Upper lobe of right lung (tissue), 1 donor: ENCODE results near the gene TTC6. TPM values are rescaled to one million over a fixed set of nuclear protein-coding genes. Genes with fewer than 3 reads are reported as not detected.

Experiments
- ATAC-seq: fragments of 200-7000 bp; cut with Tn5 transposase; one replicate; pipeline ENCODE4 v1.9.1; 2020; ENCODE audit warnings: mild to moderate bottlenecking, moderate library complexity
- DNase-seq: peaks from one replicate; pipeline ENCODE4 v3.0.0-alpha.2; 2020
- H3K27ac ChIP-seq: fragments of 200-600 bp; one replicate; pipeline ENCODE4 v1.8.0; 2022
- H3K27me3 ChIP-seq: fragments of 200-600 bp; one replicate; pipeline ENCODE4 v1.8.0; 2022; ENCODE audit warnings: mild to moderate bottlenecking
- H3K36me3 ChIP-seq: fragments of 200-600 bp; one replicate; pipeline ENCODE4 v1.8.0; 2022
- H3K4me1 ChIP-seq: fragments of 200-600 bp; one replicate; pipeline ENCODE4 v1.8.0; 2022
- H3K4me3 ChIP-seq: fragments of 200-600 bp; one replicate; pipeline ENCODE4 v1.8.0; 2022; ENCODE audit warnings: mild to moderate bottlenecking
- H3K9me3 ChIP-seq: fragments of 200-600 bp; one replicate; pipeline ENCODE4 v1.8.0; 2022
- intact Hi-C: fragments of 100-400 bp; cut with DNase I; formaldehyde crosslinking; loops from one replicate; pipeline ENCODE4 v1.11.0; 2022
- total RNA-seq: library from RNA; stranded (reverse); fragmentation: NEBNext Ultra II Directional; extraction: Animal tissue kit (Norgen Biotek cat#: 25700); gene quantifications from one replicate; pipeline ENCODE4 v1.2.1, GENCODE V29; 2021
- TF ChIP-seq, protein P1 (sequence below): fragments of 200-600 bp; IDR thresholded peaks from one replicate; pipeline ENCODE4 v1.8.0; 2022; ENCODE audit warnings: antibody characterized with exemption
- donor health status: DM: no; HTN: yes; CAD: no; lungs with severe emphysema.

Gene TTC6
- total RNA-seq, 1 donor from 2014 or later, result 7.9 TPM

DNA sequence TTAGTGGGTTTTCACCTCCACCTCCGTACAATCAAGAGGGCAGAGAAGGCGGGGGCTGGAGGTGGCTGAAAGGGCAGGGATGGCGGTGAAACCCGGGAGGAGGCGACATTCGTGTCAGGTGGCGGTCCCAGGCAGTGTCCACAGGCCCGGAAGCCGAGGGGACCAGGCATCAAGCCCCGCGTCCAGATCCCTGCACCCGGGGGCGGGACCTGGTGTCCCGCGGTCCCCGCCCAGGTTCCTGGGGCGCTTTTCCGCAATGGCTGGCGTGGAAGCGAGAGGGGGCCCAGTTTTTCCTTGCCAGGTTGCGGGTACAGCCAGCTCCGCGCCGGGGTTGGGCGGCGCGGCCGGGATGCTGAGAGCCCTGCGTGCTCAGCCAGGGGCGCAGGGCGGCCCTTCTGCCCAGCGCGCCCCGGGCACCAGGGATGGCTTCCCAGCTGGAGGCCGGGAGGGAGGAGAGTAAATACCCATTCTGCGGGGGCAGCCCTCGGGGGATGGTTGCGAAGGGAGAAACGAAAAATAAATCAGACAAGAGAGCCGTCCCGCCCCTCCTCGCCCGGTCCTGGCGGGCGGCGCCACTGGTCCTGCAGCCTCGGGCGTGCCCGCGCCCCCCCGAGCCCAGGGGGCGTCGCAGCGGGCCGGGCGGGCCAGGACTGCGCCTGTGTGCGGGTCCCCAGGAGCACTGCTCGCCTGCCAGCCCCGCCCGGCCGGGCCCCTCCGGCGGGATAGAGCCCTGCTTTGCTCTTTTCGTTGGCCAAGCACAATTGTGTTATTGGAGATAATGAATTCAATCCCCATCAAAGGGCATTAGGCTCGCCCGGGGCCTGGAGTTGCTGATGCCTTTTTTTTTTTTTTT lies 11.8 kb upstream of the TTC6 start:
- Histone ChIP-seq H3K4me1 (no peaks in the 10 kb centered on the region), H3K9me3 (no peaks in the 10 kb centered on the region), H3K36me3 (no peaks in the 10 kb centered on the region), H3K27me3 (peaks cover 43% of the 10 kb centered on the region), H3K27ac (peak overlapping the region; percentile 78), H3K4me3 (peak overlapping the region; percentile 43)
- TF ChIP-seq, protein P1, sequence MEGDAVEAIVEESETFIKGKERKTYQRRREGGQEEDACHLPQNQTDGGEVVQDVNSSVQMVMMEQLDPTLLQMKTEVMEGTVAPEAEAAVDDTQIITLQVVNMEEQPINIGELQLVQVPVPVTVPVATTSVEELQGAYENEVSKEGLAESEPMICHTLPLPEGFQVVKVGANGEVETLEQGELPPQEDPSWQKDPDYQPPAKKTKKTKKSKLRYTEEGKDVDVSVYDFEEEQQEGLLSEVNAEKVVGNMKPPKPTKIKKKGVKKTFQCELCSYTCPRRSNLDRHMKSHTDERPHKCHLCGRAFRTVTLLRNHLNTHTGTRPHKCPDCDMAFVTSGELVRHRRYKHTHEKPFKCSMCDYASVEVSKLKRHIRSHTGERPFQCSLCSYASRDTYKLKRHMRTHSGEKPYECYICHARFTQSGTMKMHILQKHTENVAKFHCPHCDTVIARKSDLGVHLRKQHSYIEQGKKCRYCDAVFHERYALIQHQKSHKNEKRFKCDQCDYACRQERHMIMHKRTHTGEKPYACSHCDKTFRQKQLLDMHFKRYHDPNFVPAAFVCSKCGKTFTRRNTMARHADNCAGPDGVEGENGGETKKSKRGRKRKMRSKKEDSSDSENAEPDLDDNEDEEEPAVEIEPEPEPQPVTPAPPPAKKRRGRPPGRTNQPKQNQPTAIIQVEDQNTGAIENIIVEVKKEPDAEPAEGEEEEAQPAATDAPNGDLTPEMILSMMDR, result no peak
- intact Hi-C loops, result no loop called here
- DNase-seq, result peak; percentile 83
- ATAC-seq, result peak; percentile 82

DNA sequence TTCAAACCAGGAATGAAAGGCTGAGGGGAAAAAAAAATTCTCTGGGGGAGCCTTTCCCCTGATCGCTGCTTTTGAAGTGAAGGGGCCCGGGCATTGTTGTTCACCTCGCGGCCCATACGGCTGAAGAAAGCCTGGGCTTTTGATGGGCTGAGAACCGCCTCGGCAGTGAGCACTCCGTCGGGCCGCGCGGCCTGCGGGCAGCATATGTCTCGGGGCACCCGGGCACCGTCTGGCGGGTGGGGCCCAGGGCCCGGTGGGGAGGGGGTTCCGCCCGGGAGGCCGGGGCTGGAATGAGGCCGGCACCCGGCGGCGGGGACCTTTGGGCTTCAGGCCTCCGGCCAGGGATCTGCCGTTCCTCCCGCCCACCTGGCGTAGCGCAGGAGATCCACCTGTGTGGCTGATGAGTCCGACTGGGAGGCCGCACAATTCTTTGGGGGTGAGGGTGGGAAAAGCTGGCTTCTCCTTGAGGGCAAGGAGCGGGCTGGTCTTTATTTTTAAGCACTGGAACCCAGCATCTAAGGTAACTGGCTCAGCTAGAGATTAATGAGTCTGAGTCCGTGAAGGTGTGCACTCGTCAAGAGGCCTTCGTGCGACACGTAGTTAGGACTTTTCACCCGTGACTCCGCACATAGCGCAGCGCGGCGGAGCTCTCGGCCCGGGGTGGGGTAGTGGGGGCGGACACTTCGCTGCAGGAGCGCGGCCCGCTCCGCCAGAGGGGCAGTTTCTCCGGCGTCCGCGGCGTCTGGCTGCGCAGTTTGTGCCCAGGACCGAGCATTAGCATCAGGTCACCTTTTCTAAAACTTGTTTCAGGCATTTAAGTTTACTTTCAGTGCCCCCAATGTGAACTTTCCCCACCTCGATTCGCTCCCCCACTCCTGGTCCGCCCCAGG lies 11.0 kb upstream of the TTC6 start:
- H3K36me3 ChIP-seq, result no peaks in the 10 kb centered on the region
- DNase-seq (peak; percentile 69), ATAC-seq (peak; percentile 48)
- peak overlapping the region; percentile 78 for H3K27ac ChIP-seq
- TF ChIP-seq, protein P1, result no peak
- intact Hi-C loops, result no loop called here
- no peaks in the 10 kb centered on the region for H3K4me1 ChIP-seq
- peak overlapping the region; percentile 43 for H3K4me3 ChIP-seq
- peaks cover 52% of the 10 kb centered on the region for H3K27me3 ChIP-seq
- H3K9me3 ChIP-seq, result no peaks in the 10 kb centered on the region

DNA sequence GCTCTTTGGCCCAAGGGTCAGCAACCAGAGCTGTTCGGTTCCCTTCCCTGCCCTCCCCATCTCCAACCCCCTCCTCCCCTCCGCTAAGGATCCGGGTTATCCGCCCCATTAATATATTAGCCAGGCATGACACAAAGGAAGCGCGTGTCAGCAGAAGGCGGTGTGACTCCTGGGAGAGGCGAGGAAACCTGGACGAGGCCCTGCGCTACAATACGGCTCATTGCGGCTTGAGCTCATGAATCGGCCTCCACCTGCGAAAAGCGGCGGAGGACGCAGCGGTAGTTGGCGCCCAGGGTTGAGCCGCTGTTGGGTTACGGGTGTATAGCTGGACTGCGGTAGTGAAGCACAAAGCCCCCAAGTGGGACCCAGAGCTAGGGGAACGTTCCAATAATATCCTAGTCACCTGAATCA lies 10.3 kb upstream of the TTC6 start:
- Histone ChIP-seq H3K36me3 (no peaks in the 10 kb centered on the region), H3K9me3 (no peaks in the 10 kb centered on the region), H3K27ac (peak overlapping the region; percentile 78), H3K27me3 (peaks cover 58% of the 10 kb centered on the region), H3K4me3 (no peak overlapping the region), H3K4me1 (no peaks in the 10 kb centered on the region)
- intact Hi-C loops, result no loop called here
- no peak for DNase-seq
- TF ChIP-seq, protein P1, result no peak
- peak; percentile 3 for ATAC-seq

DNA sequence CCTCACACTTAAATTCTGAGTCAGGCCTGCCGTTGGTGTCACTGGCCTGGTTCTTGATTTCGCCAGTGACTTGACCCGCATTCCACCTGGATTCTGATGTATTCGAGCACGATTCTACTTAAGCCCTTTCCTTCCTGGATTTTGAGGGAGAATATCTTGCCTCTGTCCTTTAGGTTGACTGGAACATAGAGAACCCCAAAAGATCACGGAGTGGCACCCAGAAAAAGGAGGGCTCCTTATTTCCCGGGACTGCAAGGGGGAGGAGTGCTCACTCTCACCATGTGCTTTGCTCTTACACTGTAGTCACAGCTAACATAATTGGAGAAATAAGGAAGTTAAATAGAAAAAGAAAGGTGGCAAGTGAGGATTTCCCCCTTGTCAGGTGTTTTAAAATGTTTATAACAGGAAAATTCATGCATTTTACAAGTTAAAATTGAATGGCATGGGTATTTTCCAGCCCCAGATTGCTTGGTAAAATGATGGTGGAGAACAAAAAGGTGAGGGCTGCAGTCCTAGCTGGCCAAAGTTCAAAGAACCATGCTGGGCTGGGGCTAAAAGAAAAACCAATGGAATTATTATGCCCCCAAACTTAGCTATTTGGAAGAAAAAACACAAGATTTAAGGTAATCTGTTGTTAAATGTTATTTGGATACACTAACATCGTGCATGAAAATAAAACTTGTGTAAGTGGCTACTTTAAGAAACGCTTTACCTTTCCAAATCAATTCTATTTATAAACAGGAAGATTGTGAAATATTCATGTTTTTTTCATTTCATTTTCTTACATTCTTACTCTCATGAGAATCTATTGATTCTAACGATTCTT lies 9.2 kb upstream of the TTC6 start:
- ATAC-seq, result no peak
- Histone ChIP-seq H3K9me3 (no peaks in the 10 kb centered on the region), H3K4me1 (no peaks in the 10 kb centered on the region), H3K27me3 (peaks cover 69% of the 10 kb centered on the region), H3K36me3 (no peaks in the 10 kb centered on the region), H3K4me3 (no peak overlapping the region), H3K27ac (peak overlapping the region; percentile 90)
- DNase-seq, result no peak
- intact Hi-C loops, result no loop called here
- TF ChIP-seq, protein P1, result no peak

DNA sequence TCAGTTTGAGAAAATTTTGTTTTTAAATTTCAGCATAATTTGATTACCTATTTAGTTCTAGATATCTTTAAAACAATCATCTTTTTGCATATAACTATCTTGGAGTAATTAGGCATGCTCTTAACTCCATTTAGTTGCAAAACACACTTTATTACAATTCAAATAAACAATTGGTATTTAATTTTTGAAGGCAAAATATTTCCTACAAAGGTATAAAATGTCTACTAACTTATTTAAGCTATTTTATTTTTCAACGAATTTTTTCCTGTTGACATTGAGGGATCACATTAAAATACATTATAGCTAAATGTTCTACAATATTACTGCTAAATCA lies 8.7 kb upstream of the TTC6 start:
- Histone ChIP-seq H3K9me3 (no peaks in the 10 kb centered on the region), H3K36me3 (no peaks in the 10 kb centered on the region), H3K27me3 (peaks cover 75% of the 10 kb centered on the region), H3K4me1 (no peaks in the 10 kb centered on the region), H3K4me3 (no peak overlapping the region), H3K27ac (peak overlapping the region; percentile 90)
- intact Hi-C loops, result no loop called here
- DNase-seq (no peak), ATAC-seq (no peak)
- TF ChIP-seq, protein P1, result no peak
